ENCODE data around the gene CD200R1. TPM values are rescaled to one million over a fixed set of nuclear protein-coding genes. Genes with fewer than 3 reads are reported as not detected.

The CD200R1 gene
- polyA plus RNA-seq, 3 donors from 2014 or later: 1.4 to 1.9 (median 1.7) TPM

DNA sequence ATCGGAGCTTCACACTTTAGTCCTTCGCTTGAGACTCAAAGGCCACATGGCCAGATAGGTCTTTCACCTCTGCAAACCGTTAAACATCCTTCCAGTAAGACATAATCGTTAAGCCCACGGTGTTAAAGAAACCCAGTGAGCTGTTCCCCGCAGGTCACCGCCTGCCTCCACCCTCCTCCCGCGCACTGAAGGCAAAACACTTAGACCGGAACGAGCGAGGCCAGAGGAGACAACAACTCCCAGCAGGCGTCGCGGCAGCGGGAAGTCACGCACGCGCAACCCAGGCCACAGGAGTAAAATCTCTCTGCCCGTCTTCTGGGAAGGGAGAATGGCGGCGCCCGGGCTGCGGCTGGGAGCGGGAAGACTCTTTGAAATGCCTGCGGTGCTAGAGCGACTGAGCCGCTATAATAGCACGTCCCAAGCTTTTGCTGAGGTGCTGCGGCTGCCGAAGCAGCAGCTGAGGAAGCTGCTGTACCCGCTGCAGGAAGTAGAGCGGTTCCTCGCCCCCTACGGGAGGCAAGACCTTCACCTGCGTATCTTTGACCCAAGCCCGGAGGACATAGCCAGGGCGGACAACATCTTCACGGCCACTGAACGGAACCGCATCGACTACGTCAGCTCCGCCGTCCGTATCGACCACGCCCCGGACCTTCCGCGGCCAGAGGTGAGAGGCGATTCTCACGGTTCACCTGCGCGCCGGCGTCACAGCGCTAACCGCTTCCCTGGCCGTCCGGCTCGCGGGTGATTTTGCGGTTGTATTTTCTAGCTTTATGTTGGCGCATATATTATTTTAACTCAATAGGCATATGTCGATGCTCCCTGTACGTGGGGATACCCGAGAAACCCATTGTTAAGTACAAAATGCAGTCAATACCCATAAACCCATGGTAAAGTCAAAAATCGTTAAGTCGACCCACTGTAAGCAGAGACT, 16.0 kb upstream of the CD200R1 start, which contains the start of gene GTPBP8:
TSS of gene GTPBP8 (plus strand) at position 313 of the 931 bp plus-strand sequence. CDS start at position 329, 16 bp downstream.
- Mint-ChIP-seq H3K4me1 (peaks cover 46 to 61% of the 10 kb centered on the region in 2 donors), H3K27me3 (ENCODE audit: low read depth in 3 of 3) (peaks cover 11 to 16% (median 13%) of the 10 kb centered on the region in 3 donors), H3K27ac (peak within 1 kb of the TSS; percentile 93 to 99 (median 96)), H3K4me3 (peak within 1 kb of the TSS; percentile 86 to 99 (median 95)), H3K36me3 (peaks cover 0 to 5% (median 4%) of the 10 kb centered on the region in 3 donors), H3K9me3 (no peaks in the 10 kb centered on the region)
- peak; percentile 90 to 91 (median 91) for DNase-seq

DNA sequence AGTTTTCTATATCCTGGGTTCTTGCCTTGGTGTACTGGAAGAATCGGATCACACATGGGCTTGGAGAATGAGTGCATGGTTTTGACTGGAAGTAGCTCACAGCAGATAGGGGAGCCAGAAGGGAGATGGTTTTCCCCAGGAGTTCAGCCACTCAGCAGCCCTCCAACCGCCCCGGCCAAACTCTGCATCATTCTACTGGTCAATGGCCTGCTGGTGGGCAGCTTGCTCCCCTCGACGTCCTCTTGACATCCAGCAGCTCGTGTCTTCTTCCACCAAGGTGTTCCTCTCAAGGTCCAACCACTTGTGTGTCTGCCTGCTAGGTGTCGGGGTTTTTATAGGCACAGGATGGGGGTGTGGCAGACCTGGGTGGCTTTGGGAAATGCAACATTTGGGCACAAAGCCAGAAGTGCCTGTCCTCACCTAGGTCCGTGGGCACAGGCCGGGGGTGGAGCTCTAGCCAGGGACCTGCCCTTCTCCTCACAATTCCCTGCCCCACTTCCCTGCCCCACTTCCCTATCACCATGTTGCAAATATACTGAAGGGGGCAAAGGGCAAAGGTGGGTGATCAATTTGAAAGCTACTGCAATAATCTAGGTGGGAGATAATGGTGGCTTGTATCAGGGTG, 12.9 kb upstream of the CD200R1 start:
- H3K4me3 Mint-ChIP-seq: no peak overlapping the region
- peaks cover 40 to 58% of the 10 kb centered on the region in 2 donors for H3K4me1 Mint-ChIP-seq
- no peaks in the 10 kb centered on the region for H3K36me3 Mint-ChIP-seq
- no peaks in the 10 kb centered on the region for H3K9me3 Mint-ChIP-seq
- peak overlapping the region in 5 of 6 donors; percentile 15 to 61 (median 36) for H3K27ac Mint-ChIP-seq
- peaks cover 11 to 16% (median 13%) of the 10 kb centered on the region in 3 donors for H3K27me3 Mint-ChIP-seq (ENCODE audit: low read depth in 3 of 3)
- DNase-seq: no peak

DNA sequence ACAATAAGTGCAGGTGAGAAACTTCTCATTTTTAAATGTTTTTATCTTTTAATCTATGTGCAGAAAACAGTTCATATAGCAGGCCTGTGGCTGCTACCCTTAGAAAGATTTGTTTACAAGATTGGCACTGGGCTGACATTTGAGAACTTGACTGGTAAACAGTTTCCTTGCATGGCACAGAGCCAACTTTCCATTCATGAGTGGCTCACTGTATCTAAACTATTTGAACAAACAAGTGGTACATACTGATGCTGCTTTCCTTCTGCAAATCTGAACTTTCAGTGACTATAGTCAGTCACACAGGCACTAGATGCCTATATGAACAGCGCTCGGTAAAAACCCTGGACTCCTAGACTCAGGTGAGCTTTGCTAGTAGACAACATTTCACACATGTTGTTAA, 9.6 kb upstream of the CD200R1 start:
- no peaks in the 10 kb centered on the region for H3K36me3 Mint-ChIP-seq
- peaks cover 0 to under 1% (median 0%) of the 10 kb centered on the region in 3 donors for H3K27me3 Mint-ChIP-seq (ENCODE audit: low read depth in 3 of 3)
- H3K9me3 Mint-ChIP-seq: no peaks in the 10 kb centered on the region
- peak in 1 of 3 donors; percentile 44 for DNase-seq
- peak overlapping the region in 2 of 5 donors; percentile 2 to 6 for H3K4me3 Mint-ChIP-seq
- H3K4me1 Mint-ChIP-seq: peaks cover 12 to 27% of the 10 kb centered on the region in 2 donors
- peak overlapping the region in 5 of 6 donors; percentile 39 to 76 (median 58) for H3K27ac Mint-ChIP-seq

DNA sequence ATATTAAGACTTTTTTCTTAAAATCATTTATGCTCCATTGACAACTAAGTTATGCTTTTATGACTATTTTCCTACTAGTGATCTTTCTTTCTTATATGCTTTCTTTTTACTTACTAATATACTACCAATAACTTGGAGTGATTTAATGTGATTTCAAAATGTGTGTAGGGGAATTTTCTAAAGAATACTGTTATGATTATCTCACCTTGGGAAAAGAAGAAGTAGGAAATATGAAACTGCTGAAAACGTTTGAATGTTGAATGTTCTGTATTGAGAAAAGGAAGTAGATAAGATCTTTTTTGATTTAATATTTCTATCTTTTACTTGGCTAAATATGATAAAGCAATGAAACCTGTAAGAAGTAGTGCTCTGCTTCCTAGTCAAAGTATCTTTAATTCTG, 7.8 kb upstream of the CD200R1 start:
- H3K27ac Mint-ChIP-seq: no peak overlapping the region
- peaks cover 12 to 32% of the 10 kb centered on the region in 2 donors for H3K4me1 Mint-ChIP-seq
- no peak overlapping the region for H3K4me3 Mint-ChIP-seq
- no peaks in the 10 kb centered on the region for H3K36me3 Mint-ChIP-seq
- no peaks in the 10 kb centered on the region for H3K9me3 Mint-ChIP-seq
- H3K27me3 Mint-ChIP-seq (ENCODE audit: low read depth in 3 of 3): no peaks in the 10 kb centered on the region
- DNase-seq: no peak

DNA sequence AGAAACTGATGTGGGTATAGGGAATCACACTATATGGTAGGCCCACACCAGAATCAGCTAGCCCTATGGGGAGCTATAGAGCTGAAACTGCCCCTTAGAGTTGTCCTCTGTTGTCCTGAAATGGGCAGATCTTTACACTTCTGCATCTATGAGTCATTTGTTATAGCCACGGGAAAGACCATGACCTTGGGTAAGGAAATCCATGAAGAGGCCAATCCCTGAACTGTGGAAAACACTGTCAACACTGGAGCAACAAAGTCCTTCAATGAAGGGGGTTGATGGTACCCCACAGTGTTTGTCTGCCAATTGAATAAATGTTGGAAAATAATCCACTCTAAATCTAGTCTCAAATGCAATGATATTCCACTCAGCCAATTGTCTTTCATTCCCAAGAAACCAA, 5.2 kb upstream of the CD200R1 start:
- H3K27ac Mint-ChIP-seq: peak overlapping the region in 1 of 6 donors; percentile 41
- H3K4me1 Mint-ChIP-seq: peaks cover 10 to 28% of the 10 kb centered on the region in 2 donors
- H3K36me3 Mint-ChIP-seq: no peaks in the 10 kb centered on the region
- H3K27me3 Mint-ChIP-seq (ENCODE audit: low read depth in 3 of 3): no peaks in the 10 kb centered on the region
- H3K4me3 Mint-ChIP-seq: no peak overlapping the region
- no peaks in the 10 kb centered on the region for H3K9me3 Mint-ChIP-seq
- no peak for DNase-seq

DNA sequence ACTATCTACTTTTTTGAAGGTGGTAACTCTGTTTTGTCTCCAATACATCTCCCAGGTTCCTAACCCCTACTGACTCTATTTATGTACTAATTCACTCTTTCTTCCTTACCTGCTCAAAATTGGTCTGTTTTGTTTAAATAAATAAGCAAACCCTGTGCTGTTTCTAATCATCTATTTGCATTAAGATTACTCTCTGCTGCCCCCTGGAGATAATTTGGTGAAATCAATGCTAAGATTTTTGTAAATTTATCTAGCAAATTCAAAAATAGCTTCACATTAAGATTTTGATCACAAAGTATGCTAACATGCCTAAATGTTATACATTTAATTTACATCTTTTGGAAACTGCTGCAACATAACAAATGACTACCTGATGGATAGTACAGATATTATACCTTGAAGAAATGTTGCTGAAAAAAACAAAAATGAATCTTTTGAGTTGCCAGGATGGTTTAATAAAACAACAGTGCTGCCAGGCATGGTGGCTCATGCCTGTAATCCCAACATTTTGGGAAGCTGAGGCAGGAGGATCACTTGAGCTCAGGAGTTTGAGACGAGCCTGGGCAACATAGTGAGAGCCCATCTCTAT, 4.4 kb upstream of the CD200R1 start:
- Mint-ChIP-seq H3K4me1 (peaks cover 8 to 26% of the 10 kb centered on the region in 2 donors), H3K4me3 (no peak overlapping the region), H3K36me3 (no peaks in the 10 kb centered on the region), H3K27me3 (ENCODE audit: low read depth in 3 of 3) (no peaks in the 10 kb centered on the region), H3K27ac (peak overlapping the region in 1 of 6 donors; percentile 3), H3K9me3 (no peaks in the 10 kb centered on the region)
- DNase-seq: peak; percentile 55 to 60 (median 55)

DNA sequence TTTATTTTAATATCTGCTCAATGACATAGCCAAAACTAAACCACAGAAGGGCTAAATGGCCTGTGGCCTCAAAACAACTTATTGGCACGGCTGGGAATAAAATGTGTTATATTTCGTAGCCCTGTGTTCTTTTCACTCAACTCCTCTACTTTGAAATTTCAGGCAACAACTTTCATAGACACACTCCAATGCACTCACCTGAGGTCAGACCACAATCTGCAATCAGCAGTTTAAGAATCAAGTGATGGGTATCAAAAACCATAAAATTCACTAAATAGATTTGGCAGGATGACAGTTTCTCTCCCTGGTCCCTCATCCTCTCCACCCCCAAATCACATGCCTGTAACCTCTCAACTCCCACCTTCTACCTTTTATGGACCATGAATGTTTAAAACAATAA, 2.0 kb upstream of the CD200R1 start:
- Mint-ChIP-seq H3K27ac (peak overlapping the region in 2 of 6 donors; percentile 18 to 63), H3K4me3 (no peak overlapping the region), H3K36me3 (no peaks in the 10 kb centered on the region), H3K9me3 (no peaks in the 10 kb centered on the region), H3K4me1 (peaks cover 2 to 24% of the 10 kb centered on the region in 2 donors), H3K27me3 (ENCODE audit: low read depth in 3 of 3) (no peaks in the 10 kb centered on the region)
- no peak for DNase-seq

DNA sequence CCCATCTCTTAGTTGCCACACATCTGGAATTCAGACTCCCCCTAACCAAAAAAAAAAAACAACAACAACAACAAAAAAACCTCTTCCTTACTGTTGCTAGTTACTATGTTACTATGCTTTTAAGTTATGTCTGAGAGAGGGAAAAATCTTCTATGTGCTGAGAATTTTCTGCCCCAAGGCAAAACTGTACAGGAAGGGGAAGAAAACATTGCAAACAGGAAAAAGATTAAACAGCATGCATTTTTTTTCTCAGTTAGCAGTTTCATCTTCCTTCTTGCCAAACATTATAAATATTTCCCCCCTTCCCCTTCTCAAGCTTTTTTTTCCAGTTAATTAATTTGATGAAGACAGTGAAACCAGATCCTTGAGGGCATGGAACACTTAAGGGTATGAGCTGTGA, 1.1 kb upstream of the CD200R1 start:
- Mint-ChIP-seq H3K4me3 (peak overlapping the region in 1 of 5 donors; percentile 62), H3K27me3 (ENCODE audit: low read depth in 3 of 3) (peaks cover 0 to 4% (median 1%) of the 10 kb centered on the region in 3 donors), H3K27ac (peak overlapping the region in 3 of 6 donors; percentile 62 to 80 (median 74)), H3K36me3 (no peaks in the 10 kb centered on the region), H3K9me3 (no peaks in the 10 kb centered on the region), H3K4me1 (peaks cover 2 to 24% of the 10 kb centered on the region in 2 donors)
- DNase-seq: no peak

DNA sequence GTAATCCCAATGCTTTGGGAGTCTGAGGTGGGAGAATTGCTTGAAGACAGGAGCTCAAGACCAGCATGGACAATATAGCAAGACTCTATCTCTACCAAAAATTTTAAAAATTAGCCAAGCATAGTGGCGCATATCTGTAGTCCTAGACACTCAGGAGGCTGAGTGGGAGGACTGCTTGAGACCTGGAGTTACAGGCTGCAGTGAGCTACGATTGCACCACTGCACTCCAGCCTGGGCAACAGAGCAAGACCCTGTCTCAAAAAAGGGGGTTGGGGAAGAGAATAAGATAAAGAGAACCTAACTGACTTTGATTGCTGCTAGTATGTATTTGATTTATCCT, 755 bp downstream of the CD200R1 start:
- DNase-seq: no peak
- peaks cover 2 to 21% of the 10 kb centered on the region in 2 donors for H3K4me1 Mint-ChIP-seq

DNA sequence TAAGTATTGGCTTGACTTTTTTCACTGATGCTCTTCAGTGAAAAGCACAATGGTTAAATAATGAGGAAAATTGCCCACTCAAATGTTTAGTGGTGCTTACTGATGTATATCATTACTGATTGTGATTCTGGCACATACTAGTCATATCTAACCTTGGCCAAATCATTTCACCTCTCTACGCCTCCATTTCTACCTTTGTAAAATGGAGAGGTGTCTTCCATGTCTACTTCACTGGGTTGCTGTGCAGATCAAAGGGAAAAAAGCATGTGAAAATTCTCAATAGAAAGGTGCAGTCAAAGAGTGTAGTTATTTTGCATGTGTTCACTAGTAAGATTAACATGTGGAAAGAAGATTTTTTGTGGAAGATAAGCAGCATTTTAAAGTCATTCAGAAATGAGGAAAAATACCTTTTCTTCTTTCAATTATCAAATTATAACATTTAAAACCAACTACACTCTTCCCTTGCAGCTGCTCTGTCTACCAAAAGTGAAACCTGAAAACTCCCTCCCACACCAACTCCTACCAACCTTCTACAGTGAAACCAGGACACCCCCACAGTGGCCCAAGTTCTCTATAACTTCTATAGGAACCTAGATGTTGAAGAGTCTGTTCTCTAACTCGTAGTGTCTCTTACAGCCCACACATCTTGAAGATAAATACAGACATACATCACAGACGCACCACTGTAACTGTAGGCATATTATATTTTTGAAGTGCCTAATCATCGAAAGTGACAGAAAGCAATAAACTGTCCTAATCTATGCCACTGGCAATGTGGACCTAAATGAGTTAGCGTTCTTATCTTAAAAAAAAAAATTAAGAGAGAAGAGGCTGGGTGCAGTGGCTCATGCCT, 1.4 kb downstream of the CD200R1 start:
- Mint-ChIP-seq H3K36me3 (no peaks in the 10 kb centered on the region), H3K27ac (peak overlapping the region in 5 of 6 donors; percentile 4 to 80 (median 39)), H3K4me1 (peaks cover 2 to 18% of the 10 kb centered on the region in 2 donors), H3K4me3 (peak overlapping the region; percentile 26 to 65 (median 47)), H3K27me3 (ENCODE audit: low read depth in 3 of 3) (peaks cover 0 to 4% (median 1%) of the 10 kb centered on the region in 3 donors), H3K9me3 (no peaks in the 10 kb centered on the region)
- peak in 1 of 3 donors; percentile 19 for DNase-seq

More for the DNA sequence above, 755 bp downstream of the CD200R1 start:
- Mint-ChIP-seq H3K27me3 (ENCODE audit: low read depth in 3 of 3) (peaks cover 0 to 4% (median 1%) of the 10 kb centered on the region in 3 donors), H3K9me3 (no peaks in the 10 kb centered on the region), H3K4me3 (peak overlapping the region; percentile 22 to 65 (median 47)), H3K27ac (peak overlapping the region; percentile 4 to 80 (median 66)), H3K36me3 (no peaks in the 10 kb centered on the region)

DNA sequence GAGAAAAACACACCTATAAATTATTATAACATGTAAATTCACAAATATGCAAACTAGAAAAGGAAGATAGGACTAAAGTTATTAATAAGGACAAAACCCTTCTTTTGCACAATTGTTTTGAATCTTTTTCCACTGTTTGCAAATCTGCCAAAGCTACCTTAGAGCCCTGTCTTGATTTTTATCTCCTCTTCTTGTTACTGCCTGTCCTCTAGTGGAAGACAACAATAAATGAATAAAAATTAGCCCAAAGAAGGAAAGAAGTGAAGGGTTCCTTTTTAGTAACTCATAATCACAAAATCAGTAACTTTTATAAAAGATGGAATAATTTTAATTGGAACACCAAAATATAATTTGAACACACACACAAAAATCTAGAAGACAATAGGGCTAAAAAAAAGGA, 2.7 kb downstream of the CD200R1 start:
- Mint-ChIP-seq H3K27ac (no peak overlapping the region), H3K36me3 (no peaks in the 10 kb centered on the region), H3K4me3 (peak overlapping the region in 2 of 5 donors; percentile 0 to 57), H3K4me1 (peaks cover 2 to 18% of the 10 kb centered on the region in 2 donors), H3K9me3 (no peaks in the 10 kb centered on the region), H3K27me3 (ENCODE audit: low read depth in 3 of 3) (peaks cover 0 to 4% (median 1%) of the 10 kb centered on the region in 3 donors)
- no peak for DNase-seq

DNA sequence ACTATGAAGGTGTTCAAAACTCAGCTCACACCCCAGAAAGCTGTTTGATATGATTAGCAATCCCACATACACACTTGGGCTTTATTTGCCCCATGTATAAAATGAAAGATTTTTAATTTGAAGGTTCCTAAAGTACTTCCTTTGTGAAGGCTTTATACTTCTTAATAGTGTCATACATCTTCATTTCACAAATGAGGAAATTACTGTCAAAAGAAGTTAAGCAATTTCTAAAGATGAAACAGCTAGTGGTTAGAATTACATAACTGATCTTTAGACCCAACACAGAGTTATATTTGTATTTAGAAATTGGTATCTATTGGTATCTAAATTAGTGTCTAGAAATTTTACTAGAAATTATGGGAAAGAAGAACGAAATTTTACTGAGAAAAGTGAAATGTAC, 7.1 kb downstream of the CD200R1 start:
- no peak for DNase-seq
- Mint-ChIP-seq H3K27ac (no peak overlapping the region), H3K9me3 (peaks cover 0 to 7% (median 3%) of the 10 kb centered on the region in 6 donors), H3K27me3 (ENCODE audit: low read depth in 3 of 3) (peaks cover 0 to 4% (median 1%) of the 10 kb centered on the region in 3 donors), H3K36me3 (peaks cover 5 to 8% (median 6%) of the 10 kb centered on the region in 3 donors), H3K4me1 (no peaks in the 10 kb centered on the region), H3K4me3 (no peak overlapping the region)

DNA sequence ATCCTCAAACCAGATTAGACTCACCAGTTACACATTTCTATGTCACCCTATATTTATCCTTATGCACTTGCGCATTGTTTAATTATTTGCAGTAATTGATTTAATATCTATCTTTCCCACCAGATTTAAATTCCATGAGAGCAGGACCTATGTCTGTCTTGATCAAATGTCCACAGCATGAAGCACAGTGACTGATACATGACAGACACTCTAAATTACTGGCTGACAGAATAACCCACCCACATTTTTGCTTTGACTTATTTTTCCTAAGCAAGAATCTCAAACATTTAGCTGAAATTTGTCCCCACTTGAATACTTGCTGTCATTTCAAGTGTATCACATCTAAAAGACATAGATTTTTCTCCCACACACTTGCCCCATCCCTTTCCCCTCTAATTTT, 7.5 kb downstream of the CD200R1 start:
- Mint-ChIP-seq H3K4me3 (no peak overlapping the region), H3K27ac (no peak overlapping the region), H3K4me1 (no peaks in the 10 kb centered on the region), H3K27me3 (ENCODE audit: low read depth in 3 of 3) (peaks cover 0 to 4% (median 1%) of the 10 kb centered on the region in 3 donors), H3K36me3 (peaks cover 5 to 8% (median 6%) of the 10 kb centered on the region in 3 donors), H3K9me3 (peaks cover 0 to 7% (median 3%) of the 10 kb centered on the region in 6 donors)
- DNase-seq: no peak

All from immature natural killer cell (primary cell).